Endometrium (tissue), 2 donors: ENCODE data around the gene RGP1.

Experiments
- FAIRE-seq: peaks from 2 replicates; lab custom pipeline; 2012; peaks lifted over from hg19 to GRCh38; lab: Jason Lieb, UNC
- donor health status: control.
- donor health status: control.

Gene RGP1

GRCh38 chr9:35745569-35745968 is 3.5 kb upstream of the RGP1 start:
- no peak for FAIRE-seq

- no peak for FAIRE-seq
These were observed 2.5 kb upstream of the RGP1 start for GRCh38 chr9:35746583-35746982.

GRCh38 chr9:35748242-35748857 is 737 bp upstream of the RGP1 start:
- no peak for FAIRE-seq

GRCh38 chr9:35749515-35750255 is 598 bp downstream of the RGP1 start:
- no peak for FAIRE-seq

GRCh38 chr9:35750256-35750531 is 1.1 kb downstream of the RGP1 start:
- no peak for FAIRE-seq

GRCh38 chr9:35753466-35753865 is 4.4 kb downstream of the RGP1 start:
- FAIRE-seq = no peak

GRCh38 chr9:35754264-35754663 is 5.2 kb downstream of the RGP1 start, which contains the start of gene MSMP:
Gene MSMP, minus strand, starts transcription at chr9:35754276. Its CDS starts 147 bp downstream, at chr9:35754129.
- no peak for FAIRE-seq

GRCh38 chr9:35755071-35755470 is 6.0 kb downstream of the RGP1 start:
- FAIRE-seq = no peak

- no peak for FAIRE-seq
These were observed 7.5 kb downstream of the RGP1 start for GRCh38 chr9:35756275-35757225.

GRCh38 chr9:35757226-35757891 is 8.3 kb downstream of the RGP1 start:
- no peak for FAIRE-seq

GRCh38 chr9:35757892-35758275 is 8.8 kb downstream of the RGP1 start:
- no peak for FAIRE-seq

- no peak for FAIRE-seq
These were observed 9.5 kb downstream of the RGP1 start for GRCh38 chr9:35758475-35759050.

GRCh38 chr9:35759795-35760194 is 10.7 kb downstream of the RGP1 start:
- no peak for FAIRE-seq

- no peak for FAIRE-seq
These were observed 11.6 kb downstream of the RGP1 start for GRCh38 chr9:35760651-35761050.

- no peak for FAIRE-seq
These were observed 14.1 kb downstream of the RGP1 start for GRCh38 chr9:35763181-35763580.

GRCh38 chr9:35763803-35764202 is 14.7 kb downstream of the RGP1 start:
- no peak for FAIRE-seq

- no peak for FAIRE-seq
These were observed 17.9 kb downstream of the RGP1 start for GRCh38 chr9:35766997-35767396.

- FAIRE-seq = no peak
These were observed 18.4 kb downstream of the RGP1 start for GRCh38 chr9:35767458-35767857.

- FAIRE-seq = no peak
These were observed 20.7 kb downstream of the RGP1 start for GRCh38 chr9:35769763-35770162.

- no peak for FAIRE-seq
These were observed 22.0 kb downstream of the RGP1 start for GRCh38 chr9:35771075-35771433.

GRCh38 chr9:35771534-35771933 is 22.4 kb downstream of the RGP1 start:
- FAIRE-seq = no peak

GRCh38 chr9:35771943-35772342 is 22.9 kb downstream of the RGP1 start:
- no peak for FAIRE-seq
